KMS-11 (cell line): Measurements from ENCODE around the gene CEP131.

Experiments used
- H2AFZ ChIP-seq: fragments of 200-600 bp; sonication (generic); 2 replicates; pipeline ENCODE4 v1.6.1; 2016; ENCODE audit warnings: antibody characterized with exemption, mixed run types, low read depth
- H3K27ac ChIP-seq: fragments of 200-600 bp; sonication (generic); 2 replicates; pipeline ENCODE4 v1.6.1; 2016; ENCODE audit warnings: mild to moderate bottlenecking, mixed run types
- H3K27me3 ChIP-seq: fragments of 200-600 bp; sonication (generic); 2 replicates; pipeline ENCODE4 v1.6.1; 2017; ENCODE audit warnings: mild to moderate bottlenecking, low read depth, mixed run types, moderate library complexity; ENCODE audit not compliant: insufficient read depth
- H3K36me3 ChIP-seq: fragments of 200-600 bp; sonication (generic); 2 replicates; pipeline ENCODE4 v1.6.1; 2017; ENCODE audit warnings: mild to moderate bottlenecking, mixed run types; ENCODE audit not compliant: insufficient read depth
- H3K4me1 ChIP-seq: fragments of 200-600 bp; sonication (generic); 2 replicates; pipeline ENCODE4 v1.6.1; 2016; ENCODE audit warnings: mild to moderate bottlenecking, low read depth, mixed run types; ENCODE audit not compliant: poor library complexity, severe bottlenecking
- H3K4me2 ChIP-seq: fragments of 200-600 bp; sonication (generic); 2 replicates; pipeline ENCODE4 v1.7.0; 2016; ENCODE audit warnings: mild to moderate bottlenecking, mixed run types
- H3K4me3 ChIP-seq: fragments of 200-600 bp; sonication (generic); IDR thresholded peaks from 2 replicates; pipeline ENCODE4 v1.6.1; 2017; ENCODE audit warnings: low read depth, low read length, mixed read lengths; ENCODE audit not compliant: insufficient read depth
- H3K79me2 ChIP-seq: fragments of 200-600 bp; sonication (generic); 2 replicates; pipeline ENCODE4 v1.6.1; 2016; ENCODE audit warnings: low read depth, mixed run types; ENCODE audit not compliant: insufficient read depth
- H3K9ac ChIP-seq: fragments of 200-600 bp; sonication (generic); 2 replicates; pipeline ENCODE4 v1.6.1; 2016; ENCODE audit warnings: mild to moderate bottlenecking, mixed run types
- H4K20me1 ChIP-seq: fragments of 200-600 bp; sonication (generic); 2 replicates; pipeline ENCODE4 v1.6.1; 2016; ENCODE audit warnings: mild to moderate bottlenecking, mixed run types; ENCODE audit not compliant: insufficient read depth
- TF ChIP-seq, protein P1 (sequence below): fragments of 200-600 bp; sonication (generic); conservative IDR thresholded peaks from 2 replicates; pipeline ENCODE4 v1.6.1; 2017; ENCODE audit warnings: low read depth, mild to moderate bottlenecking, antibody characterized with exemption, low read length, moderate library complexity, mixed read lengths

CEP131 gene

DNA sequence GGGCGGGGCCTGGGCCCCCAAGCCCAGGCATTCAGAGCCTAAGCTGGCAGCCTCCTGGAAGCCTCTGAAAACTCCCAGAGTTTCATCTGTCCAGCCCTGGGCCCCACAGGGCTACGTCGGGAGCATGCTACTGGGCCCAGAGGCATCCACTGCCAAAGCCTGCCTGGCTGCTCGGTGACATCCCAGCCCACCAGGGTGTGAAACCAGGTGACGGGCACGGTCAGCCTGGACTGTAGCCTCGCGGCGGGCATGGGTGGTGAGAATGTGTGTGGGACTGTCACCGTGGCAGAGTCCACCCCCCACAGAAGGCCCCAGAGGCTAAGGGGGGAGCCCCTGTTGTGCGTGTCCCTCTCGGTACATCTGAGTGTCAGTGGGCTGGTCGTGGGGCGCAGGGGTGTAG, 31.1 kb downstream of the CEP131 start:
- no peaks in the 10 kb centered on the region for H4K20me1 ChIP-seq
- H3K27ac ChIP-seq, result no peak overlapping the region
- no peak overlapping the region for H2AFZ ChIP-seq
- H3K9ac ChIP-seq, result no peak overlapping the region
- H3K4me1 ChIP-seq, result no peaks in the 10 kb centered on the region
- TF ChIP-seq, protein P1, sequence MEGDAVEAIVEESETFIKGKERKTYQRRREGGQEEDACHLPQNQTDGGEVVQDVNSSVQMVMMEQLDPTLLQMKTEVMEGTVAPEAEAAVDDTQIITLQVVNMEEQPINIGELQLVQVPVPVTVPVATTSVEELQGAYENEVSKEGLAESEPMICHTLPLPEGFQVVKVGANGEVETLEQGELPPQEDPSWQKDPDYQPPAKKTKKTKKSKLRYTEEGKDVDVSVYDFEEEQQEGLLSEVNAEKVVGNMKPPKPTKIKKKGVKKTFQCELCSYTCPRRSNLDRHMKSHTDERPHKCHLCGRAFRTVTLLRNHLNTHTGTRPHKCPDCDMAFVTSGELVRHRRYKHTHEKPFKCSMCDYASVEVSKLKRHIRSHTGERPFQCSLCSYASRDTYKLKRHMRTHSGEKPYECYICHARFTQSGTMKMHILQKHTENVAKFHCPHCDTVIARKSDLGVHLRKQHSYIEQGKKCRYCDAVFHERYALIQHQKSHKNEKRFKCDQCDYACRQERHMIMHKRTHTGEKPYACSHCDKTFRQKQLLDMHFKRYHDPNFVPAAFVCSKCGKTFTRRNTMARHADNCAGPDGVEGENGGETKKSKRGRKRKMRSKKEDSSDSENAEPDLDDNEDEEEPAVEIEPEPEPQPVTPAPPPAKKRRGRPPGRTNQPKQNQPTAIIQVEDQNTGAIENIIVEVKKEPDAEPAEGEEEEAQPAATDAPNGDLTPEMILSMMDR, result no peak
- H3K4me2 ChIP-seq, result no peak overlapping the region
- H3K27me3 ChIP-seq, result no peaks in the 10 kb centered on the region; the same call in 1 of the 2 replicates
- H3K4me3 ChIP-seq, result no peak overlapping the region
- H3K79me2 ChIP-seq, result no peaks in the 10 kb centered on the region
- H3K36me3 ChIP-seq, result no peaks in the 10 kb centered on the region

DNA sequence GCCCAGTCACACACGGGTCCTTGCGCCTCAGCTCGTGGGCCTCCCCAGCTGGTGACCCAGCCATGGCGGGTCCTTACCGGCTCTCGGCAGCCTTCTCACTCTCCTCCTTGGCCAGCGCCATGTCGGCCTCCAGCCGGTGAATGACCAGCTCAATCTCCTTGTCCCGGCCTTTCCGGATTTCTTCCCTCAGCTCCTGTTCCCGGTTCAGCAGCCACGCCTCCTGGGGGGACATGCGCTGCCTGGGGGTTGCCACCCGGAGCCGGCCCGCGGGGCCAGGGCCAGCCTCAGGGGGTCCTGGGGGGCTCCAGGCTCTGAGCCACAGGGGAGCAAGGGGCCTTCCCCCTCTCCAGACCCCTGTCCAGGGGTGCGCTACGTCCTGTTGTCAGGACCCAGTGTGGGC, 31.6 kb downstream of the CEP131 start:
- no peaks in the 10 kb centered on the region for H3K79me2 ChIP-seq
- H3K27me3 ChIP-seq, result peaks cover 4% of the 10 kb centered on the region; the same call in 1 of the 2 replicates
- no peaks in the 10 kb centered on the region for H4K20me1 ChIP-seq
- H3K36me3 ChIP-seq, result no peaks in the 10 kb centered on the region
- H2AFZ ChIP-seq, result no peak overlapping the region
- no peak overlapping the region for H3K27ac ChIP-seq
- H3K4me2 ChIP-seq, result no peak overlapping the region
- H3K9ac ChIP-seq, result no peak overlapping the region
- H3K4me3 ChIP-seq, result no peak overlapping the region
- H3K4me1 ChIP-seq, result no peaks in the 10 kb centered on the region
- TF ChIP-seq, protein P1, result no peak

DNA sequence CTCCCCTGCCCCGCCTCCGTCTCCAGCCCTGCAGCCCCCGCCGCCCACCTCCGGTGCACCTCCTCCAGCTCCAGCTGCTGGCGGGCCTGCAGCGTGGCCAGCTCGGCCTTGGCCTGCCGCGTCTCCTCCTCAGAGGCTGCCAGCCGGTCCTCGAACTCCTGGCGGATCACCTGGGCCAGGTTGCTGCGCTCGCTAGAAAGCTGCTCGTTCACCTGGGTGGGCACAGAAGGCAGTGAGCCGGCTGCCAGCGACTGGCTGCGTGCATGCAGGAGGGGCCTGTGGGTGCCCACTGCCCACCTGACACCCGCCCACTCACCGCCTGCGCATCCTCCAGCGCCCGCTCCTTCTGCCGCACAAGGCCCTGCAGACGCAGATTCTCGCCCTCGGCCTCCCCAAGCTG, 32.2 kb downstream of the CEP131 start:
- no peaks in the 10 kb centered on the region for H4K20me1 ChIP-seq
- H3K4me3 ChIP-seq, result no peak overlapping the region
- peaks cover 8% of the 10 kb centered on the region; the same call in 1 of the 2 replicates for H3K27me3 ChIP-seq
- H3K9ac ChIP-seq, result no peak overlapping the region
- H3K4me2 ChIP-seq, result no peak overlapping the region
- no peak overlapping the region for H2AFZ ChIP-seq
- no peaks in the 10 kb centered on the region for H3K4me1 ChIP-seq
- TF ChIP-seq, protein P1, result no peak
- H3K36me3 ChIP-seq, result no peaks in the 10 kb centered on the region
- H3K79me2 ChIP-seq, result no peaks in the 10 kb centered on the region
- H3K27ac ChIP-seq, result no peak overlapping the region

DNA sequence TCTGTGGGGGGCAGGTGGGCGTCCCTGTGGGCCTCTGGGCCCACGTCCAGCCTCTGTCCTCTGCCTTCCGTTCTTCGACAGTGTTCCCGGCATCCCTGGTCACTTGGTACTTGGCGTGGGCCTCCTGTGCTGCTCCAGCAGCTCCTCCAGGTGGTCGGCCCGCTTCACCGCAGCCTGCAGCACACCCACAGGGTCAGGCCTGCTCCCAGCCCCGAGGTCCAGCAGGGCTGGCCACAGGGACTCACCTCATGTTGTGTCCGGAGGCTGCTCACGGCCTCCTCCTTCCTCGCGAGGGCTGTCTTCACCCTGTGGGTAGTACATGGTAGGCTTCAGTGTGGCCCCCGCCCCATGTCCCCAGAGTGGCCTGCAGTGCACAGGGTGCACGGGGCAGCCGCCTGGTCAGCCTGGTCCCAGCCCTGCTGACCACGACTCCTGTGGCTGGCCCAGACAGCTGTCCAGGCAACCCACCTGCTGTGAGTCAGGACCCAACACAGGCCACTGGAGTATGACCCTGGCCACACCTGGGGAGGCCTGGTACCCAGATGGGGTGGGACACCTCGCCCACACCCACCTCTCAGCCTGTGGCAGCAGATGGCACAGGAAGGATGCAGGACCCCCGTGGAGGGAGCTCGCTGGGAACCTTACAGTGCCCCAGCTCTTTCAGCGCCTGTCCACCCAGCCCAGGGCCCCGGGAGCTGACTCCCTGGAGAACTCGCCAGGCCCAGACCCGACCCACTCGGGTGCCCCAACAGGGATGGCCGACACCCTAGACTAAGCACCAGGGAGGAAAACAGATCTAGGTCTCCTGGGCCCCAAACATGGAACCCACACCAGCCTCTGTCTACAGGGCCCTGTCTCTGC, 32.9 kb downstream of the CEP131 start:
- no peak overlapping the region for H2AFZ ChIP-seq
- H3K36me3 ChIP-seq, result no peaks in the 10 kb centered on the region
- no peaks in the 10 kb centered on the region for H3K79me2 ChIP-seq
- H3K27me3 ChIP-seq, result peaks cover 15% of the 10 kb centered on the region
- H4K20me1 ChIP-seq, result no peaks in the 10 kb centered on the region
- H3K4me3 ChIP-seq, result no peak overlapping the region
- no peak overlapping the region for H3K4me2 ChIP-seq
- TF ChIP-seq, protein P1, result no peak
- H3K9ac ChIP-seq, result no peak overlapping the region
- no peaks in the 10 kb centered on the region for H3K4me1 ChIP-seq
- no peak overlapping the region for H3K27ac ChIP-seq
